Neural progenitor cell (in vitro differentiated cells): ENCODE measurements around the gene STK32B. TPM values are rescaled to one million over a fixed set of nuclear protein-coding genes. Genes with fewer than 3 reads are reported as not detected.
"Not testable (repeated sequence)": the region's sequence is repeated elsewhere in the genome, so short reads cannot be mapped to it uniquely, and the experiment has no call there.

Experiments used
- DNase-seq: peaks from one replicate; pipeline ENCODE4 v3.0.0-alpha.2; 2016; ENCODE audit warnings: low spot score
- H2AFZ ChIP-seq: fragments of 200-600 bp; sonication (generic); replicated peaks from 2 replicates; pipeline ENCODE4 v1.6.1; 2016; ENCODE audit warnings: antibody characterized with exemption
- H3F3A ChIP-seq: fragments of 200-600 bp; sonication (generic); 2 replicates; pipeline ENCODE4 v1.6.1; 2016; ENCODE audit warnings: antibody characterized with exemption, low read depth
- H3K27ac ChIP-seq: fragments of 200-600 bp; sonication (generic); 2 replicates; pipeline ENCODE4 v1.5.1; 2016; ENCODE audit warnings: mild to moderate bottlenecking
- H3K27me3 ChIP-seq: fragments of 200-600 bp; sonication (generic); 2 replicates; pipeline ENCODE4 v1.6.1; 2016; ENCODE audit warnings: mild to moderate bottlenecking, moderate library complexity
- H3K36me3 ChIP-seq: fragments of 200-600 bp; sonication (generic); 2 replicates; pipeline ENCODE4 v1.5.1; 2016
- H3K4me1 ChIP-seq: fragments of 200-600 bp; sonication (generic); 2 replicates; pipeline ENCODE4 v1.6.1; 2016; ENCODE audit warnings: mixed run types
- H3K4me2 ChIP-seq: fragments of 200-600 bp; sonication (generic); 2 replicates; pipeline ENCODE4 v1.6.1; 2016
- H3K4me3 ChIP-seq: fragments of 200-600 bp; sonication (generic); 2 replicates; pipeline ENCODE4 v1.5.1; 2016
- H3K79me2 ChIP-seq: fragments of 200-600 bp; sonication (generic); 2 replicates; pipeline ENCODE4 v1.6.1; 2016; ENCODE audit warnings: low read depth
- H3K9ac ChIP-seq: fragments of 200-600 bp; sonication (generic); 2 replicates; pipeline ENCODE4 v1.6.1; 2016
- H3K9me3 ChIP-seq: fragments of 200-600 bp; sonication (generic); 2 replicates; pipeline ENCODE4 v1.5.1; 2016; ENCODE audit warnings: low read depth
- H4K20me1 ChIP-seq: fragments of 200-600 bp; sonication (generic); 2 replicates; pipeline ENCODE4 v1.6.1; 2016; ENCODE audit warnings: low read depth
- H3K27ac Mint-ChIP-seq: 3 replicates; pipeline ENCODE4 v1.8.0; 2021; ENCODE audit warnings: mixed read lengths
- H3K27me3 Mint-ChIP-seq: 2 replicates; pipeline ENCODE4 v1.8.0; 2022; ENCODE audit warnings: low read depth, mild to moderate bottlenecking, inconsistent platforms, moderate library complexity, mixed read lengths; ENCODE audit not compliant: insufficient read depth
- H3K36me3 Mint-ChIP-seq: 3 replicates; pipeline ENCODE4 v1.8.0; 2021; ENCODE audit warnings: mixed read lengths
- H3K4me1 Mint-ChIP-seq: 3 replicates; pipeline ENCODE4 v1.8.0; 2021; ENCODE audit warnings: mixed read lengths
- H3K4me3 Mint-ChIP-seq: 3 replicates; pipeline ENCODE4 v1.8.0; 2021; ENCODE audit warnings: mild to moderate bottlenecking, moderate library complexity, mixed read lengths
- H3K9me3 Mint-ChIP-seq: 3 replicates; pipeline ENCODE4 v1.8.0; 2020; ENCODE audit warnings: mixed read lengths
- CTCF ChIP-seq: fragments of 200-600 bp; sonication (generic); IDR thresholded peaks from 2 replicates; pipeline ENCODE4 v1.5.1; 2017; ENCODE audit warnings: antibody characterized with exemption, mild to moderate bottlenecking
- EZH2 ChIP-seq: fragments of 200-600 bp; sonication (generic); IDR thresholded peaks from 2 replicates; pipeline ENCODE4 v1.6.1; 2017; ENCODE audit warnings: antibody characterized with exemption, mild to moderate bottlenecking, moderate library complexity
- EZH2phosphoT487 ChIP-seq: fragments of 200-600 bp; sonication (generic); IDR thresholded peaks from 2 replicates; pipeline ENCODE4 v1.6.1; 2017; ENCODE audit warnings: antibody characterized with exemption
- total RNA-seq: library from RNA; depleted of rRNA; stranded (reverse); fragments of >200 nt; gene quantifications from 2 replicates; pipeline ENCODE4 v1.2.3, GENCODE V29; 2015; ENCODE audit warnings: low replicate concordance

Gene STK32B
- total RNA-seq, 1 donor from 2014 or later, result 2.5 TPM

DNA sequence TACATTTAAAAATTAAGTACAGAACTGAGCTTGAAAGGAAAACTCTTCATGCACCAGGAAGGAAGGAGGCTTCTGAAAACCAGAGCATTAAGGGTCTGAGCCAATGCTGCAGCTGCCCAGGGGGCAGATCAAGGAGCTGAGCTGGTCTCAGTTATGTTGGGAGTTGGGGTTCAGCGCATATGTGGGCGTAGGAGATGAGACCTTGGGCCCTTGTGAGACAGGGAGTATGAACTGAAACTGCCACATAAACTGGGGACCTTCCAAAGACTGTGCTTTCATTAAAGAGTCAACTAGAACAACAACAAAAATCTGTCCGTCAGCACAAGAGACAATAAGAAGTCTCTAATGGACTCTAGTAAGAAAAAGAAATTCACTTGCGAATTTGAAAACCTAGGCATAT, 226.9 kb downstream of the STK32B start:
- H2AFZ ChIP-seq, result no peak overlapping the region
- Mint-ChIP-seq H3K4me1 (peaks cover 3% of the 10 kb centered on the region), H3K27me3 (no peaks in the 10 kb centered on the region), H3K27ac (no peak overlapping the region), H3K36me3 (no peaks in the 10 kb centered on the region), H3K9me3 (peaks cover 4% of the 10 kb centered on the region), H3K4me3 (no peak overlapping the region)
- no peaks in the 10 kb centered on the region for H3K4me1 ChIP-seq
- no peaks in the 10 kb centered on the region for H3K79me2 ChIP-seq
- H3K36me3 ChIP-seq, result no peaks in the 10 kb centered on the region
- H3K9me3 ChIP-seq, result no peaks in the 10 kb centered on the region
- no peak for TF ChIP-seq CTCF
- no peak for TF ChIP-seq EZH2phosphoT487
- TF ChIP-seq EZH2, result no peak
- no peaks in the 10 kb centered on the region for H3F3A ChIP-seq
- no peak overlapping the region for H3K4me3 ChIP-seq
- no peak overlapping the region for H3K9ac ChIP-seq
- no peaks in the 10 kb centered on the region for H4K20me1 ChIP-seq
- no peak overlapping the region for H3K27ac ChIP-seq
- DNase-seq, result no peak
- no peak overlapping the region for H3K4me2 ChIP-seq
- no peaks in the 10 kb centered on the region for H3K27me3 ChIP-seq

- H3K36me3 ChIP-seq, H4K20me1 ChIP-seq, H3F3A ChIP-seq, H3K27me3 ChIP-seq, H3K79me2 ChIP-seq, H2AFZ ChIP-seq, H3K4me1 ChIP-seq, H3K9me3 Mint-ChIP-seq, H3K27ac ChIP-seq, H3K4me1 Mint-ChIP-seq, H3K27me3 Mint-ChIP-seq, H3K27ac Mint-ChIP-seq, H3K4me3 Mint-ChIP-seq, H3K4me2 ChIP-seq, H3K36me3 Mint-ChIP-seq, DNase-seq, H3K4me3 ChIP-seq, H3K9me3 ChIP-seq, H3K9ac ChIP-seq: not testable (repeated sequence)
These were observed 228.8 kb downstream of the STK32B start for GRCh38 chr4:5280069-5280468.

- H3K27me3 Mint-ChIP-seq, result no peaks in the 10 kb centered on the region
- H3K36me3 ChIP-seq, result no peaks in the 10 kb centered on the region
- no peaks in the 10 kb centered on the region for H3K79me2 ChIP-seq
- peaks cover 3% of the 10 kb centered on the region for H3K4me1 Mint-ChIP-seq
- no peak for DNase-seq
- no peaks in the 10 kb centered on the region for H3K4me1 ChIP-seq
- no peaks in the 10 kb centered on the region for H3K9me3 ChIP-seq
- no peaks in the 10 kb centered on the region for H3K27me3 ChIP-seq
- no peaks in the 10 kb centered on the region for H3F3A ChIP-seq
- no peak overlapping the region for H3K4me2 ChIP-seq
- no peak overlapping the region for H3K27ac ChIP-seq
- H3K9ac ChIP-seq, result no peak overlapping the region
- no peak overlapping the region for H2AFZ ChIP-seq
- no peak overlapping the region for H3K4me3 Mint-ChIP-seq
- no peaks in the 10 kb centered on the region for H3K36me3 Mint-ChIP-seq
- H3K4me3 ChIP-seq, result no peak overlapping the region
- H3K9me3 Mint-ChIP-seq, result no peaks in the 10 kb centered on the region
- H4K20me1 ChIP-seq, result no peaks in the 10 kb centered on the region
- H3K27ac Mint-ChIP-seq, result peak overlapping the region; percentile 78
- TF ChIP-seq EZH2 (no peak), CTCF (no peak), EZH2phosphoT487 (no peak)
These were observed 229.5 kb downstream of the STK32B start for GRCh38 chr4:5280828-5281227.

DNA sequence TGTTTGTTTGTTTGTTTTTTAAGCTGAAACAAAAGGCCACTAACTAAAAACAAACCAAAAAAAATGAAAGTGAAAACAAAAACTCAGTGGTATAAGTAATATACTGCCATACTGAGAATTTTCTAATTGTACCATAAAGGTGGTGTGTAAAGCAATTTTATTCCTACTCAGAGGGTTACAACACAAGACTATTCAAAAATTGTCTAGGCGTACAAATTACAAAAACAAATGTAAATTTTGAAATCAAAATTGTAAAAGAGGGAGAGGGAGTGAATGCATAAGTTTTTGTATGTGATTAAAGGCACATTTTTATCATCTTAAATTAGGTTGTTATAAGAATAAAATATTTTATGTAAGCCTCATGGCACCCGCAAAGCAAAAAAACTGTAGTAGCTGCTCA, 232.6 kb downstream of the STK32B start:
- Histone ChIP-seq H3K4me3 (no peak overlapping the region), H3K36me3 (no peaks in the 10 kb centered on the region), H3K9me3 (no peaks in the 10 kb centered on the region), H3K79me2 (no peaks in the 10 kb centered on the region), H4K20me1 (no peaks in the 10 kb centered on the region), H3F3A (no peaks in the 10 kb centered on the region), H3K27ac (no peak overlapping the region), H2AFZ (no peak overlapping the region), H3K4me1 (no peaks in the 10 kb centered on the region), H3K9ac (no peak overlapping the region), H3K27me3 (no peaks in the 10 kb centered on the region), H3K4me2 (no peak overlapping the region)
- no peak for DNase-seq
- H3K36me3 Mint-ChIP-seq, result no peaks in the 10 kb centered on the region
- H3K4me3 Mint-ChIP-seq, result no peak overlapping the region
- H3K27me3 Mint-ChIP-seq, result no peaks in the 10 kb centered on the region
- H3K4me1 Mint-ChIP-seq, result peaks cover 3% of the 10 kb centered on the region
- no peak for TF ChIP-seq EZH2
- TF ChIP-seq CTCF, result no peak
- TF ChIP-seq EZH2phosphoT487, result no peak
- H3K27ac Mint-ChIP-seq, result no peak overlapping the region
- H3K9me3 Mint-ChIP-seq, result no peaks in the 10 kb centered on the region
